ENCODE results near the gene RMDN2. TPM values are rescaled to one million over a fixed set of nuclear protein-coding genes. Genes with fewer than 3 reads are reported as not detected.

The RMDN2 gene
- polyA plus RNA-seq, 3 donors, result 7.0 to 14.3 (median 10.7) TPM

DNA sequence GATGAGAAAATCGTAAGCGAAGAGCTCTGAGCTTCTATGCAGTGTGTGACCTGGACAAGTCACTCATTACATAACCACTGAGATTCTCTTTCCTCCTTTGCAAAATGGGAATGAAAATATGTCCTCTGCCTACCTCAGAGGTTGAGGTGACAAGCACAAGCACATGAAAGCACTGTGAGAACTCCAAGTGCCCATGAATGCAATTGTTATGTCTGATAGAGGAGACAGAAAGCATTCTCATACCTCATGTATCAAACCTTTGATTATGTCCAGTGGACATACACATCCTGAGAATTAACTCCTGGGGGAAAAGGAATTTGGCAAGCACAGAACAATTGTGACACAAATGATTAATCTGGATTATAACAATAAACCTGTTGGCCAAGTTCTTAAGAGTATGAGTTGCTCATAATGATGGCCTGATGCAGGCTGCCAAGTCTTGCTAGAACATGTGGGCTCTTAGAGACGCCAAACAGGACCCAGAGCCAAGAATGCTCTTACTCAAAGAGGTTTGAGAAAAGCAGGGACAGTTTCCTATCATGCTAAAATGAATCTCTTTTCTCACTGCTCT lies 8.5 kb upstream of the RMDN2 start:
- Mint-ChIP-seq H3K9me3 (no peaks in the 10 kb centered on the region), H3K36me3 (peaks cover 0 to 4% of the 10 kb centered on the region in 2 donors), H3K27ac (no peak overlapping the region), H3K4me1 (peaks cover 22% of the 10 kb centered on the region), H3K4me3 (no peak overlapping the region), H3K27me3 (ENCODE audit: low read depth in 3 of 3) (no peaks in the 10 kb centered on the region)
- H2AFZ ChIP-seq (ENCODE audit: insufficient read depth, low read depth, low read length, poor library complexity, severe bottlenecking), result no peak overlapping the region
- no peak overlapping the region for H3K27ac ChIP-seq (ENCODE audit: low read depth in 1 of 2, low read length in 2 of 2)
- H3K4me3 ChIP-seq (replicated peaks in 1 of 3; ENCODE audit: low read depth in 2 of 3, low read length in 3 of 3), result no peak overlapping the region
- no peaks in the 10 kb centered on the region for H3K9me3 ChIP-seq (replicated peaks in 1 of 2; ENCODE audit: control insufficient read depth in 1 of 2, insufficient read depth in 1 of 2, low read length in 2 of 2)
- peaks cover 5 to 6% of the 10 kb centered on the region in 2 donors for H3K4me1 ChIP-seq (ENCODE audit: control insufficient read depth in 1 of 2, insufficient read depth in 2 of 2, low read length in 2 of 2)
- DNase-seq, result no peak
- H3K36me3 ChIP-seq (replicated peaks in 1 of 2; ENCODE audit: control insufficient read depth in 1 of 2, insufficient read depth in 2 of 2, low read length in 2 of 2), result no peaks in the 10 kb centered on the region
- TF ChIP-seq, protein P1, sequence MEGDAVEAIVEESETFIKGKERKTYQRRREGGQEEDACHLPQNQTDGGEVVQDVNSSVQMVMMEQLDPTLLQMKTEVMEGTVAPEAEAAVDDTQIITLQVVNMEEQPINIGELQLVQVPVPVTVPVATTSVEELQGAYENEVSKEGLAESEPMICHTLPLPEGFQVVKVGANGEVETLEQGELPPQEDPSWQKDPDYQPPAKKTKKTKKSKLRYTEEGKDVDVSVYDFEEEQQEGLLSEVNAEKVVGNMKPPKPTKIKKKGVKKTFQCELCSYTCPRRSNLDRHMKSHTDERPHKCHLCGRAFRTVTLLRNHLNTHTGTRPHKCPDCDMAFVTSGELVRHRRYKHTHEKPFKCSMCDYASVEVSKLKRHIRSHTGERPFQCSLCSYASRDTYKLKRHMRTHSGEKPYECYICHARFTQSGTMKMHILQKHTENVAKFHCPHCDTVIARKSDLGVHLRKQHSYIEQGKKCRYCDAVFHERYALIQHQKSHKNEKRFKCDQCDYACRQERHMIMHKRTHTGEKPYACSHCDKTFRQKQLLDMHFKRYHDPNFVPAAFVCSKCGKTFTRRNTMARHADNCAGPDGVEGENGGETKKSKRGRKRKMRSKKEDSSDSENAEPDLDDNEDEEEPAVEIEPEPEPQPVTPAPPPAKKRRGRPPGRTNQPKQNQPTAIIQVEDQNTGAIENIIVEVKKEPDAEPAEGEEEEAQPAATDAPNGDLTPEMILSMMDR (IDR thresholded peaks at IDR 0.05), result no peak
- intact Hi-C loops (cut with micrococcal nuclease), result no loop called here
- 100% methylated on average over 1 of the region's 3 CpGs for WGBS (ENCODE audit: insufficient coverage)
- H3K27me3 ChIP-seq (ENCODE audit: control insufficient read depth in 2 of 2, insufficient read depth in 2 of 2, low read length in 2 of 2), result no peaks in the 10 kb centered on the region
- H4K20me1 ChIP-seq (ENCODE audit: insufficient read depth, low read length), result no peaks in the 10 kb centered on the region
- no peak overlapping the region for H3K4me2 ChIP-seq (replicated peaks; ENCODE audit: extremely low read depth, low read length, poor library complexity, severe bottlenecking)
- H3K9ac ChIP-seq (ENCODE audit: insufficient read depth, low read length, poor library complexity, severe bottlenecking), result no peak overlapping the region
- H3K79me2 ChIP-seq (ENCODE audit: insufficient read depth, low read length), result no peaks in the 10 kb centered on the region

DNA sequence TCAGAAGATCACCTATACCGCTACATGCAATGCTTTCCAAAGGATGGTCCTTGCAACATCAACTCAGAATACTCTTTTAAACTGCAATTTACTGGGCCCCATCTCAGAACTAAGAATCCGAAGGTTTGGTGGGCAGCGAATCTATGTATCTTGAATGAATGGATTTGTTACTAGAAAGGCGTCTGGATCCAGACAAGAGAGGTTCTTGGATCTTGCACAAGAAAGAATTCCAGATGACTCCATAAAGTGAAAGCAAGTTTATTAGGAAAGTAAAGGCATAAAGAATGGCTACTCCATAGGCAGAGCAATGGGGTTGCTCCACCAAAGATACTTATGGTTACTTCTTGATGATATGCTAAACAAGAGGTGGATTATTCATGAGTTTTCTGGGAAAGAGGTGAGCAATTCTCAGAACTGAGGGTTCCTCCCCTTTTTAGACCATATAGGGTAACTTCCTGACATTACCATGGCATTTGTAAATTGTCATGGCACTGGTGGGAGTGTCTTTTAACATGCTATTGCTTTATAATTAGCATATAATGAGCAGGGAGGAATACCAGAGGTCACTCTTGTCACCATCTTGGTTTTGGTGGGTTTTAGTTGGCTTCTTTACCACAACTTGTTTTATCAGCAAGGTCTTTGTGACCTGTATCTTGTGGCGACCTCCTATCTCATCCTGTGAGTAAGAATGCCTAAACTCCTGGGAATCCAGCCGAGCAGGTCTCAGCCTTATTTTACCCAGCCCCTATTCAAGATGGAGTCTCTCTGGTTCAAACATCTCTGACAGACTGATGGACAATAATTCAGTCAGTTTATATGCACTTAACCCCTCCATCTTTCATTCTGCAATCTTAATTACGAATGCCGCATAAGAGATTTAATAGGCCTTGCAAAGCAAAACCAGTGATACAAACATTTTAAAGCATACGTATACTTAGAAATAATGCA lies 7.5 kb upstream of the RMDN2 start:
- Mint-ChIP-seq H3K9me3 (no peaks in the 10 kb centered on the region), H3K27me3 (ENCODE audit: low read depth in 3 of 3) (peaks cover 0 to 1% (median 1%) of the 10 kb centered on the region in 3 donors), H3K27ac (no peak overlapping the region), H3K36me3 (peaks cover 3 to 7% of the 10 kb centered on the region in 2 donors), H3K4me1 (peaks cover 20% of the 10 kb centered on the region), H3K4me3 (no peak overlapping the region)
- intact Hi-C loops (cut with micrococcal nuclease), result no loop called here
- H2AFZ ChIP-seq (ENCODE audit: insufficient read depth, low read depth, low read length, poor library complexity, severe bottlenecking), result no peak overlapping the region
- TF ChIP-seq, protein P1 (IDR thresholded peaks at IDR 0.05), result no peak
- H3K79me2 ChIP-seq (ENCODE audit: insufficient read depth, low read length), result no peaks in the 10 kb centered on the region
- no peaks in the 10 kb centered on the region for H3K4me1 ChIP-seq (ENCODE audit: control insufficient read depth in 1 of 2, insufficient read depth in 2 of 2, low read length in 2 of 2)
- no peak overlapping the region for H3K27ac ChIP-seq (ENCODE audit: low read depth in 1 of 2, low read length in 2 of 2)
- H3K4me3 ChIP-seq (replicated peaks in 1 of 3; ENCODE audit: low read depth in 2 of 3, low read length in 3 of 3), result no peak overlapping the region
- H3K9me3 ChIP-seq (replicated peaks in 1 of 2; ENCODE audit: control insufficient read depth in 1 of 2, insufficient read depth in 1 of 2, low read length in 2 of 2), result no peaks in the 10 kb centered on the region
- DNase-seq, result no peak
- WGBS (ENCODE audit: insufficient coverage), result 100% methylated on average over 5 of the region's 9 CpGs
- H3K9ac ChIP-seq (ENCODE audit: insufficient read depth, low read length, poor library complexity, severe bottlenecking), result no peak overlapping the region
- no peaks in the 10 kb centered on the region for H3K27me3 ChIP-seq (ENCODE audit: control insufficient read depth in 2 of 2, insufficient read depth in 2 of 2, low read length in 2 of 2)
- H3K36me3 ChIP-seq (replicated peaks in 1 of 2; ENCODE audit: control insufficient read depth in 1 of 2, insufficient read depth in 2 of 2, low read length in 2 of 2), result no peaks in the 10 kb centered on the region
- H4K20me1 ChIP-seq (ENCODE audit: insufficient read depth, low read length), result no peaks in the 10 kb centered on the region
- no peak overlapping the region for H3K4me2 ChIP-seq (replicated peaks; ENCODE audit: extremely low read depth, low read length, poor library complexity, severe bottlenecking)

Data from CD14-positive monocyte (primary cell).